Subcutaneous adipose tissue (tissue), 4 donors: ENCODE results near the gene LRRIQ3. TPM values are rescaled to one million over a fixed set of nuclear protein-coding genes. Genes with fewer than 3 reads are reported as not detected.

ENCODE experiments used
- total RNA-seq, 4 donors: library from RNA; depleted of rRNA; stranded (reverse); fragments of >200 nt; gene quantifications; one replicate each; pipeline ENCODE4 v1.1.0, GENCODE V29; 2016
- TF ChIP-seq, protein P1 (sequence below): fragments of 450-650 bp; IDR thresholded peaks from one replicate; pipeline ENCODE4 v1.5.1; 2016; ENCODE audit warnings: low read depth, mild to moderate bottlenecking, control low read depth, antibody characterized with exemption, moderate library complexity

LRRIQ3 gene
- total RNA-seq, 4 donors from 2014 or later, result 0.75 to 2.0 (median 1.1) TPM

- TF ChIP-seq, protein P1, sequence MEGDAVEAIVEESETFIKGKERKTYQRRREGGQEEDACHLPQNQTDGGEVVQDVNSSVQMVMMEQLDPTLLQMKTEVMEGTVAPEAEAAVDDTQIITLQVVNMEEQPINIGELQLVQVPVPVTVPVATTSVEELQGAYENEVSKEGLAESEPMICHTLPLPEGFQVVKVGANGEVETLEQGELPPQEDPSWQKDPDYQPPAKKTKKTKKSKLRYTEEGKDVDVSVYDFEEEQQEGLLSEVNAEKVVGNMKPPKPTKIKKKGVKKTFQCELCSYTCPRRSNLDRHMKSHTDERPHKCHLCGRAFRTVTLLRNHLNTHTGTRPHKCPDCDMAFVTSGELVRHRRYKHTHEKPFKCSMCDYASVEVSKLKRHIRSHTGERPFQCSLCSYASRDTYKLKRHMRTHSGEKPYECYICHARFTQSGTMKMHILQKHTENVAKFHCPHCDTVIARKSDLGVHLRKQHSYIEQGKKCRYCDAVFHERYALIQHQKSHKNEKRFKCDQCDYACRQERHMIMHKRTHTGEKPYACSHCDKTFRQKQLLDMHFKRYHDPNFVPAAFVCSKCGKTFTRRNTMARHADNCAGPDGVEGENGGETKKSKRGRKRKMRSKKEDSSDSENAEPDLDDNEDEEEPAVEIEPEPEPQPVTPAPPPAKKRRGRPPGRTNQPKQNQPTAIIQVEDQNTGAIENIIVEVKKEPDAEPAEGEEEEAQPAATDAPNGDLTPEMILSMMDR, result no peak
Observed at GRCh38 chr1:74195339-74195738, 2.6 kb downstream of the LRRIQ3 start.

- TF ChIP-seq, protein P1, result no peak
Observed at GRCh38 chr1:74193908-74194307, 4.1 kb downstream of the LRRIQ3 start.

- TF ChIP-seq, protein P1, result no peak
Observed at GRCh38 chr1:74180490-74180889, 17.5 kb downstream of the LRRIQ3 start.

- TF ChIP-seq, protein P1, result no peak
Observed at GRCh38 chr1:74162333-74162732, 35.6 kb downstream of the LRRIQ3 start.

DNA sequence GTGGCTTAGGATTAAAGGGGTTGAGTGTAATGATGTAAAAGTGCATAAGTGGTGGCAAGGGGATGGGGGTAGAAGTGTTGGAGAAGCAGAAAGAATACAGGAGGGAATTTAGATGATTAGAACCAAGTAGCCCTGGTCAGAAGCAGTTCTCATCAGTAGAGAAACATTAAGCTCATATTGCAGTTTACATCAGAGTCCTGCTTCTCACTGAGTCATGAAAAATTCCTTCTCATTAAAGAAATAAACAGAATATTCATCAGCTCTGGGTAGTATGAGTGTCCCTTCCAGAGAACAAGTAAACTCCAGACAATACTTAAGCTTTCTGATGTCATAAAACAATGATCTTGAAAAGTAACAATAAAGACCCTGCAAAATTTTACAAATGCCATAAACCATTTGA lies 36.5 kb downstream of the LRRIQ3 start:
- TF ChIP-seq, protein P1, result no peak

GRCh38 chr1:74160046-74160445 lies 37.9 kb downstream of the LRRIQ3 start:
- TF ChIP-seq, protein P1, result no peak

DNA sequence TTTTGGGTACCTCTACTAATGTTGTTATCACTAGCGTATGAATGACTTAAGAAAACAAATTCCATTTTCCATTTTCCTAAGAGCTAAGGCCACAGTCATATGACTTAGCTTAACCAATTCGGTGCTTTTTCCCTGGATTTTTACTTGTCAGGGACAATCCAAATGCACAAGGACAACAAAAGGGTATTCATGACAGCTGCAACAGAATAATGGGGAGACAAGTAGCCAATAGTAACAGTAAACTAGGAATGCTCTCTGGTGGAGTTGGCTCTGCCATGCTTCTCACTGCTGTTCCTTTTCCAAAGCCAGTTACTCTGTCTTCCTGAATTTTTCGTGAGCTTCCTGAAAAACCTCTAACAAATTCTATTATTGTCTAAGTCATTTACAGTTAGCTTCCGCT lies 52.9 kb downstream of the LRRIQ3 start:
- TF ChIP-seq, protein P1, result no peak
